ENCODE measurements around the gene CTBP1. TPM values are rescaled to one million over a fixed set of nuclear protein-coding genes. Genes with fewer than 3 reads are reported as not detected.

The CTBP1 gene
- polyA plus RNA-seq, 4 donors, result 88.6 to 144 (median 132) TPM

- H3K27ac ChIP-seq (ENCODE audit: low read depth in 1 of 3, low read length in 2 of 3), result no peak overlapping the region
- no peaks in the 10 kb centered on the region for H3K36me3 ChIP-seq (ENCODE audit: control insufficient read depth in 3 of 3, insufficient read depth in 2 of 3, low read depth in 1 of 3, low read length in 3 of 3)
- DNase-seq (no peak), FAIRE-seq (no peak)
- no peak overlapping the region for H3K4me3 ChIP-seq (ENCODE audit: low read depth in 1 of 3, low read length in 3 of 3)
- H3K27me3 ChIP-seq (ENCODE audit: control insufficient read depth in 3 of 3, insufficient read depth in 3 of 3, low read length in 3 of 3), result peaks cover 0 to 2% (median 0%) of the 10 kb centered on the region in 3 donors
- H3K4me1 ChIP-seq (ENCODE audit: control insufficient read depth in 3 of 3, insufficient read depth in 2 of 3, low read depth in 1 of 3, low read length in 2 of 3), result peaks cover 0 to 6% (median 4%) of the 10 kb centered on the region in 3 donors
- 90 to 98% (median 97%) methylated on average over 1 of the region's 1 CpG for WGBS, 3 donors
- H3K9me3 ChIP-seq (ENCODE audit: control insufficient read depth in 2 of 2, insufficient read depth in 1 of 2, low read depth in 1 of 2, low read length in 1 of 2), result peaks cover 0 to 16% of the 10 kb centered on the region in 2 donors
These were observed 69.0 kb downstream of the CTBP1 start for GRCh38 chr4:1179976-1180375.

GRCh38 chr4:1179089-1179441, 69.9 kb downstream of the CTBP1 start:
- FAIRE-seq (no peak), DNase-seq (no peak)
- H3K4me3 ChIP-seq (ENCODE audit: low read depth in 1 of 3, low read length in 3 of 3), result no peak overlapping the region
- H3K36me3 ChIP-seq (ENCODE audit: control insufficient read depth in 3 of 3, insufficient read depth in 2 of 3, low read depth in 1 of 3, low read length in 3 of 3), result no peaks in the 10 kb centered on the region
- peaks cover 0 to 6% (median 4%) of the 10 kb centered on the region in 3 donors for H3K4me1 ChIP-seq (ENCODE audit: control insufficient read depth in 3 of 3, insufficient read depth in 2 of 3, low read depth in 1 of 3, low read length in 2 of 3)
- peaks cover 0 to 9% (median 0%) of the 10 kb centered on the region in 3 donors for H3K27me3 ChIP-seq (ENCODE audit: control insufficient read depth in 3 of 3, insufficient read depth in 3 of 3, low read length in 3 of 3)
- peaks cover 0 to 16% of the 10 kb centered on the region in 2 donors for H3K9me3 ChIP-seq (ENCODE audit: control insufficient read depth in 2 of 2, insufficient read depth in 1 of 2, low read depth in 1 of 2, low read length in 1 of 2)
- WGBS, 3 donors, result 62 to 68% (median 64%) methylated on average over 7 of the region's 7 CpGs
- no peak overlapping the region for H3K27ac ChIP-seq (ENCODE audit: low read depth in 1 of 3, low read length in 2 of 3)

GRCh38 chr4:1178300-1179088, 70.4 kb downstream of the CTBP1 start:
- Histone ChIP-seq H3K4me1 (ENCODE audit: control insufficient read depth in 3 of 3, insufficient read depth in 2 of 3, low read depth in 1 of 3, low read length in 2 of 3) (peaks cover 0 to 6% (median 4%) of the 10 kb centered on the region in 3 donors), H3K27me3 (ENCODE audit: control insufficient read depth in 3 of 3, insufficient read depth in 3 of 3, low read length in 3 of 3) (peaks cover 0 to 14% (median 0%) of the 10 kb centered on the region in 3 donors), H3K27ac (ENCODE audit: low read depth in 1 of 3, low read length in 2 of 3) (no peak overlapping the region), H3K4me3 (ENCODE audit: low read depth in 1 of 3, low read length in 3 of 3) (no peak overlapping the region), H3K36me3 (ENCODE audit: control insufficient read depth in 3 of 3, insufficient read depth in 2 of 3, low read depth in 1 of 3, low read length in 3 of 3) (no peaks in the 10 kb centered on the region), H3K9me3 (ENCODE audit: control insufficient read depth in 2 of 2, insufficient read depth in 1 of 2, low read depth in 1 of 2, low read length in 1 of 2) (peaks cover 0 to 16% of the 10 kb centered on the region in 2 donors)
- WGBS, 3 donors, result 85 to 89% (median 86%) methylated on average over 11 of the region's 11 CpGs
- FAIRE-seq (no peak), DNase-seq (no peak)

GRCh38 chr4:1177274-1178141, 71.4 kb downstream of the CTBP1 start:
- H3K27ac ChIP-seq (ENCODE audit: low read depth in 1 of 3, low read length in 2 of 3), result no peak overlapping the region
- H3K4me1 ChIP-seq (ENCODE audit: control insufficient read depth in 3 of 3, insufficient read depth in 2 of 3, low read depth in 1 of 3, low read length in 2 of 3), result peaks cover under 1 to 6% (median 4%) of the 10 kb centered on the region in 3 donors
- FAIRE-seq (no peak), DNase-seq (peak in 1 of 2 donors; percentile 60)
- peaks cover 0 to 16% of the 10 kb centered on the region in 2 donors for H3K9me3 ChIP-seq (ENCODE audit: control insufficient read depth in 2 of 2, insufficient read depth in 1 of 2, low read depth in 1 of 2, low read length in 1 of 2)
- peaks cover 0 to 23% (median 0%) of the 10 kb centered on the region in 3 donors for H3K27me3 ChIP-seq (ENCODE audit: control insufficient read depth in 3 of 3, insufficient read depth in 3 of 3, low read length in 3 of 3)
- H3K4me3 ChIP-seq (ENCODE audit: low read depth in 1 of 3, low read length in 3 of 3), result no peak overlapping the region
- WGBS, 3 donors, result 32 to 67% (median 48%) methylated on average over 26 to 28 of the region's 28 CpGs
- no peaks in the 10 kb centered on the region for H3K36me3 ChIP-seq (ENCODE audit: control insufficient read depth in 3 of 3, insufficient read depth in 2 of 3, low read depth in 1 of 3, low read length in 3 of 3)

GRCh38 chr4:1176398-1177273, 72.3 kb downstream of the CTBP1 start:
- no peaks in the 10 kb centered on the region for H3K36me3 ChIP-seq (ENCODE audit: control insufficient read depth in 3 of 3, insufficient read depth in 2 of 3, low read depth in 1 of 3, low read length in 3 of 3)
- H3K9me3 ChIP-seq (ENCODE audit: control insufficient read depth in 2 of 2, insufficient read depth in 1 of 2, low read depth in 1 of 2, low read length in 1 of 2), result peaks cover 0 to 13% of the 10 kb centered on the region in 2 donors
- peaks cover 4 to 10% (median 6%) of the 10 kb centered on the region in 3 donors for H3K4me1 ChIP-seq (ENCODE audit: control insufficient read depth in 3 of 3, insufficient read depth in 2 of 3, low read depth in 1 of 3, low read length in 2 of 3)
- no peak overlapping the region for H3K4me3 ChIP-seq (ENCODE audit: low read depth in 1 of 3, low read length in 3 of 3)
- DNase-seq (no peak), FAIRE-seq (no peak)
- WGBS, 3 donors, result 0 to 52% (median 9%) methylated on average over 1 of the region's 1 CpG
- peaks cover 0 to 32% (median 2%) of the 10 kb centered on the region in 3 donors for H3K27me3 ChIP-seq (ENCODE audit: control insufficient read depth in 3 of 3, insufficient read depth in 3 of 3, low read length in 3 of 3)
- H3K27ac ChIP-seq (ENCODE audit: low read depth in 1 of 3, low read length in 2 of 3), result no peak overlapping the region

GRCh38 chr4:1175635-1176229, 73.2 kb downstream of the CTBP1 start:
- 93 to 97% (median 96%) methylated on average over 7 of the region's 7 CpGs for WGBS, 3 donors
- DNase-seq (no peak), FAIRE-seq (no peak)
- peaks cover 0 to 9% of the 10 kb centered on the region in 2 donors for H3K9me3 ChIP-seq (ENCODE audit: control insufficient read depth in 2 of 2, insufficient read depth in 1 of 2, low read depth in 1 of 2, low read length in 1 of 2)
- peak overlapping the region in 1 of 3 donors; percentile 15 for H3K27ac ChIP-seq (ENCODE audit: low read depth in 1 of 3, low read length in 2 of 3)
- H3K27me3 ChIP-seq (ENCODE audit: control insufficient read depth in 3 of 3, insufficient read depth in 3 of 3, low read length in 3 of 3), result peaks cover 0 to 39% (median 4%) of the 10 kb centered on the region in 3 donors
- peaks cover 4 to 15% (median 6%) of the 10 kb centered on the region in 3 donors for H3K4me1 ChIP-seq (ENCODE audit: control insufficient read depth in 3 of 3, insufficient read depth in 2 of 3, low read depth in 1 of 3, low read length in 2 of 3)
- peaks cover 0 to under 1% (median 0%) of the 10 kb centered on the region in 3 donors for H3K36me3 ChIP-seq (ENCODE audit: control insufficient read depth in 3 of 3, insufficient read depth in 2 of 3, low read depth in 1 of 3, low read length in 3 of 3)
- H3K4me3 ChIP-seq (ENCODE audit: low read depth in 1 of 3, low read length in 3 of 3), result no peak overlapping the region

GRCh38 chr4:1174941-1175634, 73.8 kb downstream of the CTBP1 start:
- FAIRE-seq (no peak), DNase-seq (no peak)
- Histone ChIP-seq H3K27ac (ENCODE audit: low read depth in 1 of 3, low read length in 2 of 3) (peak overlapping the region in 1 of 3 donors; percentile 15), H3K9me3 (ENCODE audit: control insufficient read depth in 2 of 2, insufficient read depth in 1 of 2, low read depth in 1 of 2, low read length in 1 of 2) (peaks cover 0 to 8% of the 10 kb centered on the region in 2 donors), H3K4me1 (ENCODE audit: control insufficient read depth in 3 of 3, insufficient read depth in 2 of 3, low read depth in 1 of 3, low read length in 2 of 3) (peaks cover 4 to 18% (median 6%) of the 10 kb centered on the region in 3 donors), H3K36me3 (ENCODE audit: control insufficient read depth in 3 of 3, insufficient read depth in 2 of 3, low read depth in 1 of 3, low read length in 3 of 3) (peaks cover 0 to 5% (median 0%) of the 10 kb centered on the region in 3 donors), H3K27me3 (ENCODE audit: control insufficient read depth in 3 of 3, insufficient read depth in 3 of 3, low read length in 3 of 3) (peaks cover 0 to 46% (median 5%) of the 10 kb centered on the region in 3 donors), H3K4me3 (ENCODE audit: low read depth in 1 of 3, low read length in 3 of 3) (no peak overlapping the region)
- WGBS, 3 donors, result 85 to 91% (median 85%) methylated on average over 20 of the region's 20 CpGs

Data from small intestine (tissue), 7 donors.